HEK293 (cell line): ENCODE results near the gene REEP6.

Experiments used
- BCL6B ChIP-seq: fragments of 450-650 bp; formaldehyde crosslinking; IDR thresholded peaks from 2 replicates; pipeline ENCODE4 v1.5.1; 2017; ENCODE audit warnings: missing biosample characterization, missing genetic modification characterization
- HOXC10 ChIP-seq: sonication (generic); formaldehyde crosslinking; IDR thresholded peaks from 2 replicates; pipeline ENCODE4 v1.8.1; 2023; ENCODE audit warnings: mild to moderate bottlenecking, missing genetic modification reagents
- KLF17 ChIP-seq: fragments of 450-650 bp; formaldehyde crosslinking; IDR thresholded peaks from 2 replicates; pipeline ENCODE4 v1.5.1; 2016; ENCODE audit warnings: missing biosample characterization, missing genetic modification characterization
- SP7 ChIP-seq: fragments of 450-650 bp; formaldehyde crosslinking; IDR thresholded peaks from 2 replicates; pipeline ENCODE4 v1.5.1; 2016; ENCODE audit warnings: missing biosample characterization, missing genetic modification characterization
- TSHZ1 ChIP-seq: fragments of 450-650 bp; formaldehyde crosslinking; IDR thresholded peaks from 2 replicates; pipeline ENCODE4 v1.5.1; 2016; ENCODE audit warnings: missing biosample characterization, missing genetic modification characterization, borderline replicate concordance
- ZBTB1 ChIP-seq: fragments of 450-650 bp; formaldehyde crosslinking; IDR thresholded peaks from 2 replicates; pipeline ENCODE4 v1.5.1; 2016; ENCODE audit warnings: missing biosample characterization, missing genetic modification characterization
- ZBTB20 ChIP-seq: fragments of 450-650 bp; formaldehyde crosslinking; IDR thresholded peaks from 2 replicates; pipeline ENCODE4 v1.5.1; 2016; ENCODE audit warnings: missing biosample characterization, missing genetic modification characterization
- ZBTB26 ChIP-seq: fragments of 450-650 bp; formaldehyde crosslinking; optimal IDR thresholded peaks from 2 replicates; pipeline ENCODE3; 2016; ENCODE audit warnings: missing biosample characterization, mild to moderate bottlenecking, missing genetic modification characterization
- ZBTB7A ChIP-seq: fragments of 450-650 bp; formaldehyde crosslinking; IDR thresholded peaks from 2 replicates; pipeline ENCODE4 v1.5.1; 2016; ENCODE audit warnings: low read depth, missing biosample characterization, missing genetic modification characterization
- ZFP3 ChIP-seq: fragments of 450-650 bp; formaldehyde crosslinking; IDR thresholded peaks from 2 replicates; pipeline ENCODE4 v1.5.1; 2016; ENCODE audit warnings: low read depth, missing biosample characterization, missing genetic modification characterization
- ZNF10 ChIP-seq: fragments of 450-650 bp; formaldehyde crosslinking; IDR thresholded peaks from 2 replicates; pipeline ENCODE4 v1.5.1; 2017; ENCODE audit warnings: missing biosample characterization, missing genetic modification characterization
- ZNF133 ChIP-seq: fragments of 450-650 bp; formaldehyde crosslinking; IDR thresholded peaks from 2 replicates; pipeline ENCODE4 v1.5.1; 2016; ENCODE audit warnings: missing biosample characterization, missing genetic modification characterization
- ZNF146 ChIP-seq: fragments of 450-650 bp; formaldehyde crosslinking; IDR thresholded peaks from 2 replicates; pipeline ENCODE4 v1.5.1; 2016; ENCODE audit warnings: missing biosample characterization, missing genetic modification characterization
- ZNF19 ChIP-seq: fragments of 450-650 bp; formaldehyde crosslinking; IDR thresholded peaks from 2 replicates; pipeline ENCODE4; 2016; ENCODE audit warnings: missing biosample characterization, missing genetic modification characterization, low read depth
- ZNF23 ChIP-seq: fragments of 450-650 bp; formaldehyde crosslinking; IDR thresholded peaks from 2 replicates; pipeline ENCODE4 v1.5.1; 2016; ENCODE audit warnings: missing biosample characterization, missing genetic modification characterization, borderline replicate concordance
- ZNF24 ChIP-seq: fragments of 450-650 bp; formaldehyde crosslinking; IDR thresholded peaks from 2 replicates; pipeline ENCODE4 v1.5.1; 2016; ENCODE audit warnings: missing biosample characterization, missing genetic modification characterization
- ZNF248 ChIP-seq: fragments of 450-650 bp; formaldehyde crosslinking; IDR thresholded peaks from 2 replicates; pipeline ENCODE4 v1.5.1; 2017; ENCODE audit warnings: missing biosample characterization, missing genetic modification characterization
- ZNF280D ChIP-seq: fragments of 450-650 bp; formaldehyde crosslinking; IDR thresholded peaks from 2 replicates; pipeline ENCODE4 v1.5.1; 2016; ENCODE audit warnings: missing biosample characterization, missing genetic modification characterization
- ZNF350 ChIP-seq: fragments of 450-650 bp; formaldehyde crosslinking; IDR thresholded peaks from 2 replicates; pipeline ENCODE4 v1.5.0; 2017; ENCODE audit warnings: missing biosample characterization, mild to moderate bottlenecking, missing genetic modification characterization
- ZNF433 ChIP-seq: fragments of 450-650 bp; formaldehyde crosslinking; IDR thresholded peaks from 2 replicates; pipeline ENCODE4 v1.5.1; 2016; ENCODE audit warnings: missing biosample characterization, missing genetic modification characterization, low read depth
- ZNF514 ChIP-seq: fragments of 450-650 bp; formaldehyde crosslinking; IDR thresholded peaks from 2 replicates; pipeline ENCODE4 v1.5.1; 2016; ENCODE audit warnings: missing biosample characterization, missing genetic modification characterization
- ZNF548 ChIP-seq: fragments of 450-650 bp; formaldehyde crosslinking; IDR thresholded peaks from 2 replicates; pipeline ENCODE4 v1.5.1; 2016; ENCODE audit warnings: missing biosample characterization, missing genetic modification characterization
- ZNF670 ChIP-seq: fragments of 450-650 bp; formaldehyde crosslinking; IDR thresholded peaks from 2 replicates; pipeline ENCODE4 v1.5.1; 2016; ENCODE audit warnings: missing biosample characterization, missing genetic modification characterization, low read depth
- ZNF704 ChIP-seq: fragments of 450-650 bp; formaldehyde crosslinking; IDR thresholded peaks from 2 replicates; pipeline ENCODE4 v1.5.1; 2016; ENCODE audit warnings: missing biosample characterization, missing genetic modification characterization
- ZNF768 ChIP-seq: fragments of 450-650 bp; formaldehyde crosslinking; IDR thresholded peaks from 2 replicates; pipeline ENCODE4 v1.5.1; 2018; ENCODE audit warnings: missing biosample characterization, mild to moderate bottlenecking, missing genetic modification characterization
- ZNF791 ChIP-seq: fragments of 450-650 bp; formaldehyde crosslinking; IDR thresholded peaks from 2 replicates; pipeline ENCODE4 v1.5.1; 2016; ENCODE audit warnings: missing biosample characterization, missing genetic modification characterization
- ZNF830 ChIP-seq: fragments of 450-650 bp; IDR thresholded peaks from 2 replicates; pipeline ENCODE4 v1.5.0; 2018; ENCODE audit warnings: missing biosample characterization, missing genetic modification characterization, low read depth, mild to moderate bottlenecking, moderate library complexity
- ZNF843 ChIP-seq: fragments of 450-650 bp; formaldehyde crosslinking; IDR thresholded peaks from 2 replicates; pipeline ENCODE4 v1.5.1; 2016; ENCODE audit warnings: missing biosample characterization, missing genetic modification characterization
- ZXDB ChIP-seq: fragments of 450-650 bp; formaldehyde crosslinking; IDR thresholded peaks from 2 replicates; pipeline ENCODE4 v1.5.1; 2016; ENCODE audit warnings: missing biosample characterization, missing genetic modification characterization

Gene REEP6

GRCh38 chr19:1524287-1524971 lies 33.4 kb downstream of the REEP6 start (continued):
- no peak for TF ChIP-seq ZNF280D (tag by site-specific recombination)
- TF ChIP-seq ZNF514 (tag by site-specific recombination): no peak
- 0 out of 2 replicates have a peak, but pooled peaks have one; percentile 7 for TF ChIP-seq ZNF23
- TF ChIP-seq ZNF830: no peak
- TF ChIP-seq ZBTB1 (tag by site-specific recombination): no peak
- TF ChIP-seq BCL6B (tag by site-specific recombination): no peak
- TF ChIP-seq ZNF19 (tag by site-specific recombination): no peak
- TF ChIP-seq ZNF548 (tag by site-specific recombination): no peak
- no peak for TF ChIP-seq ZNF670 (tag by site-specific recombination)
- TF ChIP-seq ZBTB7A (tag by site-specific recombination): peak; percentile 53; the same call in 1 of the 2 replicates
- TF ChIP-seq KLF17 (tag by site-specific recombination): peak; percentile 40; the same call in 1 of the 2 replicates
- no peak for TF ChIP-seq ZNF843 (tag by site-specific recombination)
- TF ChIP-seq ZNF146 (tag by site-specific recombination): no peak
- peak; percentile 47 for TF ChIP-seq ZNF133 (tag by site-specific recombination)
- no peak for TF ChIP-seq ZNF433 (tag by site-specific recombination)
- no peak for TF ChIP-seq TSHZ1 (tag by site-specific recombination)
- TF ChIP-seq ZNF704 (tag by site-specific recombination): no peak
- no peak for TF ChIP-seq SP7 (tag by site-specific recombination)
- TF ChIP-seq ZNF24 (tag by site-specific recombination): no peak
- peak; percentile 25; the same call in 1 of the 2 replicates for TF ChIP-seq ZNF791 (tag by site-specific recombination)
- TF ChIP-seq ZNF248 (tag by site-specific recombination): no peak
- no peak for TF ChIP-seq ZXDB (tag by site-specific recombination)
- no peak for TF ChIP-seq ZNF350 (tag by site-specific recombination)
- TF ChIP-seq HOXC10: no peak
- TF ChIP-seq ZBTB26 (tag by site-specific recombination): peak; percentile 43
- TF ChIP-seq ZNF768 (tag by site-specific recombination): no peak; the same call in 1 of the 2 replicates
- TF ChIP-seq ZFP3 (tag by site-specific recombination): no peak
- 0 out of 2 replicates have a peak, but pooled peaks have one; percentile 24 for TF ChIP-seq ZBTB20 (tag by site-specific recombination)
- TF ChIP-seq ZNF10: no peak
